K562 (cell line): ENCODE measurements around the gene DCLK1.

Source experiments
- BRCA1 ChIP-seq, 2 experiments: fragments of 450-650 bp in 1 of 2; sonication (generic) in 1 of 2; formaldehyde crosslinking in 1 of 2; IDR thresholded peaks; 2 replicates each; pipeline versions ENCODE4 v1.5.0 to v1.6.1; 2017 to 2020; ENCODE audit warnings: mild to moderate bottlenecking in 1 of 2, missing genetic modification reagents in 1 of 2
- CTCF ChIP-seq, 3 experiments: IDR thresholded peaks in 2 of 3; conservative IDR thresholded peaks in 1 of 3; 2 replicates each; pipeline ENCODE4 v1.5.1; 2011 to 2012; ENCODE audit warnings: low read length in 3 of 3, mild to moderate bottlenecking in 3 of 3, control low read depth in 2 of 3, improper control_type of control experiment in 1 of 3, inconsistent platforms in 1 of 3, low read depth in 1 of 3, mixed read lengths in 1 of 3, moderate library complexity in 1 of 3; ENCODE audit not compliant: insufficient read depth in 2 of 3
- FOXM1 ChIP-seq, 2 experiments: fragments of 450-650 bp in 1 of 2; sonication (generic) in 1 of 2; formaldehyde crosslinking in 1 of 2; IDR thresholded peaks; 2 replicates each; pipeline versions ENCODE4 v1.6.1 to v1.9.0; 2017 to 2022; ENCODE audit warnings: low read depth in 2 of 2, mild to moderate bottlenecking in 2 of 2, missing genetic modification reagents in 1 of 2, moderate library complexity in 1 of 2
- GABPB1 ChIP-seq: sonication (generic); formaldehyde crosslinking; IDR thresholded peaks from 2 replicates; pipeline ENCODE4 v1.8.0; 2022; ENCODE audit warnings: mild to moderate bottlenecking, missing genetic modification reagents
- MAFK ChIP-seq: IDR thresholded peaks from 2 replicates; pipeline ENCODE4 v1.6.1; 2011; ENCODE audit warnings: low read length, improper control_type of control experiment
- NRF1 ChIP-seq, 2 experiments: fragments of 450-650 bp; IDR thresholded peaks in 1 of 2; conservative IDR thresholded peaks in 1 of 2; 2 replicates each; pipeline ENCODE4 v1.6.1; 2014; ENCODE audit warnings: mild to moderate bottlenecking in 2 of 2
- PCBP1 ChIP-seq: fragments of 200-400 bp; formaldehyde crosslinking; IDR thresholded peaks from 2 replicates; pipeline ENCODE4 v1.6.1; 2018; ENCODE audit warnings: mild to moderate bottlenecking, low read depth, low read length; ENCODE audit not compliant: poor library complexity, severe bottlenecking
- PHB2 ChIP-seq: fragments of 450-650 bp; IDR thresholded peaks from 2 replicates; pipeline ENCODE4 v1.6.1; 2017; ENCODE audit warnings: low read depth
- POLR2AphosphoS5 ChIP-seq: IDR thresholded peaks from 2 replicates; pipeline ENCODE4 v1.6.1; 2011; ENCODE audit warnings: mild to moderate bottlenecking, low read depth, low read length, moderate library complexity; ENCODE audit not compliant: control insufficient read depth, insufficient read depth
- RBM14 ChIP-seq: fragments of 200-400 bp; formaldehyde crosslinking; IDR thresholded peaks from 2 replicates; pipeline ENCODE4 v1.6.1; 2018; ENCODE audit warnings: low read depth, mild to moderate bottlenecking, low read length, moderate library complexity, borderline replicate concordance; ENCODE audit not compliant: insufficient read depth
- SRSF9 ChIP-seq: fragments of 200-400 bp; formaldehyde crosslinking; IDR thresholded peaks from 2 replicates; pipeline ENCODE4 v1.6.1; 2017; ENCODE audit warnings: low read depth, low read length, borderline replicate concordance
- ZBTB40 ChIP-seq, 2 experiments: fragments of 450-650 bp in 1 of 2; sonication (generic) in 1 of 2; formaldehyde crosslinking in 1 of 2; IDR thresholded peaks; 2 replicates each; pipeline versions ENCODE4 v1.7.1 to v1.9.0; 2016 to 2022; ENCODE audit warnings: inconsistent platforms in 1 of 2, mild to moderate bottlenecking in 1 of 2, missing genetic modification reagents in 1 of 2

DNA sequence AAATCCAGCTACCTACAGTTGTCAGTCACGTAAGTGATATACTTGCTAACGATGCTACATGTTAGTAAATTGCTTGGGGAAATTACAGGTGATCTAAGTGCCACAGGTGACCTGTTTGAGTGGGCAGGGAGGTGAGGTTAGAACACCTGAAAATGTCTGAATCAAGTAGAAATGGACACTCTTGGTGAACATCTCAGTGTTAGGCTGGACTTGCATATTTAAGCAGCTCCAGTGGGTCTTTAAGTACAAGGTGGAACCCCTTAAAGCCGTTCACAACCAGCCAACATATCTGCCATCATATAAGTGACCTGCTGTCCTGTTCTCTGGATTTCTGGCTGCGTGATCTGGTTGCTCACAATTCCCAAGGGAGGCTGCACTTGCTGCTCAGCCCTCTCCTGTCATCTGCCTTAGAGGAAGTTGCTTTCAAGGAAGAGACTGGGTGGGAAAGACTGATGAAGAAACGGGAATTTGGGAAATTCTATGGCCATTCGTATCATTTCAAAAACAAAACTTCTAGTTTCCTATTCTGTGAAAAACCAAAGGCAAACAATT is 244.0 kb downstream of the DCLK1 start:
- no peak for TF ChIP-seq CTCF (IDR thresholded peaks at IDR 0.05 in 2 of 3, conservative IDR thresholded peaks at IDR 0.05 in 1 of 3; ENCODE audit: insufficient read depth in 2 of 3, low read depth in 1 of 3, low read length in 3 of 3)
- TF ChIP-seq PHB2, result no peak
- no peak for TF ChIP-seq GABPB1 (CRISPR knock-in tag)
- TF ChIP-seq PCBP1, result no peak
- TF ChIP-seq NRF1 (conservative IDR thresholded peaks at IDR 0.05 in 1 of 2, IDR thresholded peaks at IDR 0.05 in 1 of 2), result no peak
- no peak for TF ChIP-seq BRCA1 (IDR thresholded peaks at IDR 0.05)
- TF ChIP-seq BRCA1 (CRISPR knock-in tag; IDR thresholded peaks at IDR 0.05), result no peak
- TF ChIP-seq RBM14, result no peak
- TF ChIP-seq ZBTB40 (IDR thresholded peaks at IDR 0.05), result no peak
- no peak for TF ChIP-seq ZBTB40 (CRISPR knock-in tag; IDR thresholded peaks at IDR 0.05)
- no peak for TF ChIP-seq FOXM1 (IDR thresholded peaks at IDR 0.05; ENCODE audit: low read depth)
- no peak for TF ChIP-seq FOXM1 (CRISPR knock-in tag; IDR thresholded peaks at IDR 0.05; ENCODE audit: low read depth)
- no peak for TF ChIP-seq POLR2AphosphoS5
- TF ChIP-seq SRSF9, result no peak
- no peak for TF ChIP-seq MAFK
